ENCODE measurements around the gene TBC1D10B.

DNA sequence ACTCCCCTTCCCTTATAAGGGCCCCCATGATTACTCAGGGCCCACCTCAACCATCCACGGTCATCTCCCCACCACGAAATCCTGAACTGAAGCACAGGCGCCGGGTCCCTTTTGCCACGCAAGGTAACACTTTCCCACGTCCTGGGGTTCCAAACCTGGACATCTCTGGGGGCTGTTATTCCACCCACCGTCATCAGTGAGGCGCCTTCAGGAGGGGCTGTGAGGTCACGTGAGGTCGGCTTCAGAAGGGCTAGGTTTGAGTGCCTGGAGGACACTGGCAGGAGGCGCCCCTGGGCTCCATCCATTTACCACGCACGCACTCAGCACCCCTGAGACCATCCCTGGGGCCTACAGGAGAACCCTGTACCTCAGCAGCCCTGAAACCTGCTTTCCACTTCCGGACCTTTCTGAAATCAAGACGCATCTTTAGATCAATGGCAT lies 19.3 kb downstream of the TBC1D10B start:
- no peak for TF ChIP-seq EZH2 (IDR thresholded peaks at IDR 0.05; ENCODE audit: borderline replicate concordance, low read depth, low read length, severe bottlenecking)
- TF ChIP-seq, protein P1, sequence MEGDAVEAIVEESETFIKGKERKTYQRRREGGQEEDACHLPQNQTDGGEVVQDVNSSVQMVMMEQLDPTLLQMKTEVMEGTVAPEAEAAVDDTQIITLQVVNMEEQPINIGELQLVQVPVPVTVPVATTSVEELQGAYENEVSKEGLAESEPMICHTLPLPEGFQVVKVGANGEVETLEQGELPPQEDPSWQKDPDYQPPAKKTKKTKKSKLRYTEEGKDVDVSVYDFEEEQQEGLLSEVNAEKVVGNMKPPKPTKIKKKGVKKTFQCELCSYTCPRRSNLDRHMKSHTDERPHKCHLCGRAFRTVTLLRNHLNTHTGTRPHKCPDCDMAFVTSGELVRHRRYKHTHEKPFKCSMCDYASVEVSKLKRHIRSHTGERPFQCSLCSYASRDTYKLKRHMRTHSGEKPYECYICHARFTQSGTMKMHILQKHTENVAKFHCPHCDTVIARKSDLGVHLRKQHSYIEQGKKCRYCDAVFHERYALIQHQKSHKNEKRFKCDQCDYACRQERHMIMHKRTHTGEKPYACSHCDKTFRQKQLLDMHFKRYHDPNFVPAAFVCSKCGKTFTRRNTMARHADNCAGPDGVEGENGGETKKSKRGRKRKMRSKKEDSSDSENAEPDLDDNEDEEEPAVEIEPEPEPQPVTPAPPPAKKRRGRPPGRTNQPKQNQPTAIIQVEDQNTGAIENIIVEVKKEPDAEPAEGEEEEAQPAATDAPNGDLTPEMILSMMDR (IDR thresholded peaks at IDR 0.05; ENCODE audit: borderline replicate concordance, extremely low read depth, low read length, poor library complexity, severe bottlenecking), result no peak
